CD14-positive monocyte (primary cell): ENCODE results near the gene CEP131. TPM values are rescaled to one million over a fixed set of nuclear protein-coding genes. Genes with fewer than 3 reads are reported as not detected.
A peak's percentile ranks its signal among the peaks of the same experiment; 100 is the strongest.

Experiments
- DNase-seq, 3 donors: peaks; one replicate each; pipeline ENCODE4 v3.0.0-alpha.2; 2011 to 2022
- H2AFZ ChIP-seq: 2 replicates; pipeline ENCODE4 v1.6.0; 2012; ENCODE audit warnings: mild to moderate bottlenecking, low read depth, low read length, inconsistent platforms; ENCODE audit not compliant: insufficient read depth, poor library complexity, severe bottlenecking
- H3K27ac ChIP-seq, 2 donors: 1 replicate in 1 of 2; 2 replicates in 1 of 2; pipeline ENCODE4 v1.5.1; 2012 to 2013; ENCODE audit warnings: low read length in 2 of 2, control low read depth in 1 of 2, inconsistent platforms in 1 of 2, low read depth in 1 of 2, mild to moderate bottlenecking in 1 of 2
- H3K27me3 ChIP-seq, 2 donors: one replicate each; pipeline versions ENCODE4 v1.6.0 to v1.6.1; 2011 to 2013; ENCODE audit warnings: low read length in 2 of 2; ENCODE audit not compliant: control insufficient read depth in 2 of 2, insufficient read depth in 2 of 2
- H3K36me3 ChIP-seq, 2 donors: replicated peaks in 1 of 2; 1 replicate in 1 of 2; 2 replicates in 1 of 2; pipeline versions ENCODE4 v1.5.1 to v1.6.1; 2012 to 2013; ENCODE audit warnings: low read length in 2 of 2, control low read depth in 1 of 2, inconsistent platforms in 1 of 2, mild to moderate bottlenecking in 1 of 2; ENCODE audit not compliant: insufficient read depth in 2 of 2, control insufficient read depth in 1 of 2
- H3K4me1 ChIP-seq, 2 donors: 1 replicate in 1 of 2; 2 replicates in 1 of 2; pipeline versions ENCODE4 v1.5.1 to v1.6.1; 2012 to 2013; ENCODE audit warnings: low read length in 2 of 2, control low read depth in 1 of 2, inconsistent platforms in 1 of 2, mild to moderate bottlenecking in 1 of 2, moderate library complexity in 1 of 2; ENCODE audit not compliant: insufficient read depth in 2 of 2, control insufficient read depth in 1 of 2
- H3K4me2 ChIP-seq: replicated peaks from 2 replicates; pipeline ENCODE3; 2012; ENCODE audit warnings: low read length, moderate library complexity, mild to moderate bottlenecking; ENCODE audit not compliant: poor library complexity, severe bottlenecking; ENCODE audit errors: extremely low read depth
- H3K4me3 ChIP-seq, 3 experiments: fragments of 200-600 bp in 1 of 3; sonication (generic) in 1 of 3; replicated peaks in 1 of 3; 1 replicate in 2 of 3; 2 replicates in 1 of 3; pipeline ENCODE4 v1.5.1; 2011 to 2013; ENCODE audit warnings: low read length in 3 of 3, mild to moderate bottlenecking in 3 of 3, control low read depth in 2 of 3, low read depth in 2 of 3, inconsistent platforms in 1 of 3, moderate library complexity in 1 of 3
- H3K79me2 ChIP-seq: 2 replicates; pipeline ENCODE4 v1.6.0; 2012; ENCODE audit warnings: mild to moderate bottlenecking, control low read depth, inconsistent platforms, low read length, moderate library complexity; ENCODE audit not compliant: insufficient read depth
- H3K9ac ChIP-seq: 2 replicates; pipeline ENCODE4 v1.6.0; 2017; ENCODE audit warnings: low read length, mild to moderate bottlenecking; ENCODE audit not compliant: insufficient read depth, poor library complexity, severe bottlenecking
- H3K9me3 ChIP-seq, 2 donors: replicated peaks in 1 of 2; 1 replicate in 1 of 2; 2 replicates in 1 of 2; pipeline versions ENCODE4 v1.5.1 to v1.6.1; 2012 to 2013; ENCODE audit warnings: low read length in 2 of 2, control low read depth in 1 of 2; ENCODE audit not compliant: control insufficient read depth in 1 of 2, insufficient read depth in 1 of 2
- H4K20me1 ChIP-seq: 2 replicates; pipeline ENCODE4 v1.6.0; 2012; ENCODE audit warnings: mild to moderate bottlenecking, low read length, control low read depth, moderate library complexity; ENCODE audit not compliant: insufficient read depth
- H3K27ac Mint-ChIP-seq, 7 donors: one replicate each; pipeline ENCODE4 v1.8.0; 2020; ENCODE audit warnings: mild to moderate bottlenecking in 7 of 7, mixed read lengths in 7 of 7, moderate library complexity in 6 of 7, inconsistent platforms in 2 of 7
- H3K27me3 Mint-ChIP-seq, 3 donors: one replicate each; pipeline ENCODE4 v1.8.0; 2021 to 2022; ENCODE audit warnings: low read depth in 3 of 3, mild to moderate bottlenecking in 3 of 3, mixed read lengths in 3 of 3, moderate library complexity in 3 of 3, inconsistent platforms in 1 of 3
- H3K36me3 Mint-ChIP-seq, 2 donors: one replicate each; pipeline ENCODE4 v1.8.0; 2020; ENCODE audit warnings: mixed read lengths in 2 of 2, inconsistent platforms in 1 of 2, mild to moderate bottlenecking in 1 of 2
- H3K4me1 Mint-ChIP-seq: one replicate; pipeline ENCODE4 v1.8.0; 2020; ENCODE audit warnings: mild to moderate bottlenecking, mixed read lengths
- H3K4me3 Mint-ChIP-seq, 2 donors: one replicate each; pipeline ENCODE4 v1.8.0; 2020; ENCODE audit warnings: mild to moderate bottlenecking in 2 of 2, mixed read lengths in 2 of 2, moderate library complexity in 1 of 2
- H3K9me3 Mint-ChIP-seq, 7 donors: one replicate each; pipeline ENCODE4 v1.8.0; 2020 to 2022; ENCODE audit warnings: mixed read lengths in 7 of 7, mild to moderate bottlenecking in 6 of 7, moderate library complexity in 6 of 7, inconsistent platforms in 2 of 7
- WGBS: methylation state at CpG from one replicate; pipeline ENCODE4 v1.1.5; 2013; ENCODE audit warnings: missing lambda C conversion rate; ENCODE audit not compliant: insufficient coverage; 5-methylcytosine and 5-hydroxymethylcytosine counted together
- intact Hi-C, 2 donors: fragments of 100-400 bp; cut with micrococcal nuclease; formaldehyde crosslinking; loops; one replicate each; pipeline versions ENCODE4 v1.15.0 to v1.15.1; 2023
- polyA plus RNA-seq, 3 donors: library from polyadenylated mRNA; depleted of rRNA in 1 of 3; unstranded in 2 of 3; stranded (reverse) in 1 of 3; fragments of 300-500 nt in 2 of 3; fragments of >200 nt in 1 of 3; fragmentation: Illumina TruSeq in 2 of 3; gene quantifications; 1 replicate in 2 of 3; 2 replicates in 1 of 3; pipeline ENCODE4 v1.2.3, GENCODE V29; 2012 to 2021
- TF ChIP-seq, protein P1 (sequence below): fragments of 200-600 bp; IDR thresholded peaks from one replicate; pipeline ENCODE4 v1.8.0; 2022; ENCODE audit warnings: antibody characterized with exemption, mild to moderate bottlenecking

CEP131 gene
- polyA plus RNA-seq, 3 donors, result 0.69 to 9.7 (median 1.0) TPM

DNA sequence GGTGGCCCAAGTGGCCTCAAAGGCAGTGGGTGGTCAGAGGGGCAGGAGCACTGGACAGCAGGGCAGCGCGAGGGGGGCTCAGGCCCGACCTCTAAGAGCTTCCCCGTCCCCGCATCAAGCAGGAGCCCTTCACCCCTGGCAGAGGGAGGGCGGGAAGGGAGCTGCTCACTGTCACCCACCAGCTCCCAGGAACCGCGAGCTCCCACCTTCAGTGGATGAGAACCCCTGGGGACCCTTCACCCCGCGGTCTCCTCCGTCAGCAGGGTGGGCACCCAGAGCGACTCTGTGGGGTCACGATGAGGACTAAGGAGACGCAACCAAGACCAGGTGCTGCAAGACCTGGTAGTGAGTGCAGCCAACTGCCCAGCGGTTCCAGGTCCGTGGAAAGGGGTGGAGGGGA, 13.6 kb downstream of the CEP131 start:
- Mint-ChIP-seq H3K9me3 (peaks cover 0 to 2% (median 0%) of the 10 kb centered on the region in 7 donors), H3K36me3 (peaks cover 11 to 21% of the 10 kb centered on the region in 2 donors), H3K4me3 (no peak overlapping the region), H3K27ac (peak overlapping the region in 1 of 7 donors; percentile 36), H3K27me3 (peaks cover 2 to 5% (median 2%) of the 10 kb centered on the region in 3 donors), H3K4me1 (peaks cover 7% of the 10 kb centered on the region)
- H2AFZ ChIP-seq, result no peak overlapping the region
- 96% methylated on average over 12 of the region's 16 CpGs for WGBS
- H3K79me2 ChIP-seq, result no peaks in the 10 kb centered on the region
- no peak overlapping the region for H3K4me2 ChIP-seq
- H4K20me1 ChIP-seq, result no peaks in the 10 kb centered on the region
- H3K9me3 ChIP-seq, result no peaks in the 10 kb centered on the region
- H3K9ac ChIP-seq, result no peak overlapping the region
- H3K27me3 ChIP-seq, result no peaks in the 10 kb centered on the region
- intact Hi-C loops, result no loop called here
- peaks cover 0 to 2% of the 10 kb centered on the region in 2 donors for H3K4me1 ChIP-seq
- TF ChIP-seq, protein P1, sequence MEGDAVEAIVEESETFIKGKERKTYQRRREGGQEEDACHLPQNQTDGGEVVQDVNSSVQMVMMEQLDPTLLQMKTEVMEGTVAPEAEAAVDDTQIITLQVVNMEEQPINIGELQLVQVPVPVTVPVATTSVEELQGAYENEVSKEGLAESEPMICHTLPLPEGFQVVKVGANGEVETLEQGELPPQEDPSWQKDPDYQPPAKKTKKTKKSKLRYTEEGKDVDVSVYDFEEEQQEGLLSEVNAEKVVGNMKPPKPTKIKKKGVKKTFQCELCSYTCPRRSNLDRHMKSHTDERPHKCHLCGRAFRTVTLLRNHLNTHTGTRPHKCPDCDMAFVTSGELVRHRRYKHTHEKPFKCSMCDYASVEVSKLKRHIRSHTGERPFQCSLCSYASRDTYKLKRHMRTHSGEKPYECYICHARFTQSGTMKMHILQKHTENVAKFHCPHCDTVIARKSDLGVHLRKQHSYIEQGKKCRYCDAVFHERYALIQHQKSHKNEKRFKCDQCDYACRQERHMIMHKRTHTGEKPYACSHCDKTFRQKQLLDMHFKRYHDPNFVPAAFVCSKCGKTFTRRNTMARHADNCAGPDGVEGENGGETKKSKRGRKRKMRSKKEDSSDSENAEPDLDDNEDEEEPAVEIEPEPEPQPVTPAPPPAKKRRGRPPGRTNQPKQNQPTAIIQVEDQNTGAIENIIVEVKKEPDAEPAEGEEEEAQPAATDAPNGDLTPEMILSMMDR, result no peak
- no peaks in the 10 kb centered on the region for H3K36me3 ChIP-seq
- no peak for DNase-seq
- H3K4me3 ChIP-seq, result no peak overlapping the region
- no peak overlapping the region for H3K27ac ChIP-seq

DNA sequence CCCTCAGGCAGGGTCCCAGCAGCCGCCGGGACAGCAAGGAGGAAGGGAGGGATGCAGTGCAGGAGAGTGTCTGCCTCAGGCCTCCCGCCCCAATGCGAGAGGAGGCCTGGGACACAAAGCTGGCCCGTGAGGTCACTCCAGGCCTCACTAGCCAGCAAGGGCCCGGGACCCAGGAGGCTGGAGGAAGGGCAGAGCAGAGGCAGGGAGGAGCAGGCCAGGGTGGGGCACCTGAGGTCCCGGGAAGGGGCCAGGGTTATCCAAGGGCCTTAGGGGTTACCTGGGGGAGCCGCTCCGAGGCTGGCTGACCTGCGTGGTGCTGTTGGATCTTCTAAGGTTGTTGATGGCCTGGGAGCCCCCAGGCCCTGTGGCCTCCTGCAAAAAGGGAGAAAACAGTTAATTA, 14.1 kb downstream of the CEP131 start:
- Histone ChIP-seq H3K27ac (no peak overlapping the region), H2AFZ (no peak overlapping the region), H3K4me3 (no peak overlapping the region), H3K79me2 (no peaks in the 10 kb centered on the region), H4K20me1 (no peaks in the 10 kb centered on the region), H3K4me1 (peaks cover 0 to 2% of the 10 kb centered on the region in 2 donors), H3K4me2 (no peak overlapping the region), H3K9me3 (no peaks in the 10 kb centered on the region), H3K27me3 (no peaks in the 10 kb centered on the region), H3K36me3 (no peaks in the 10 kb centered on the region), H3K9ac (no peak overlapping the region)
- intact Hi-C loops, result no loop called here
- Mint-ChIP-seq H3K4me3 (no peak overlapping the region), H3K27me3 (peaks cover 2 to 5% (median 2%) of the 10 kb centered on the region in 3 donors), H3K9me3 (peaks cover 0 to 2% (median 0%) of the 10 kb centered on the region in 7 donors), H3K27ac (peak overlapping the region in 1 of 7 donors; percentile 36), H3K36me3 (peaks cover 14 to 19% of the 10 kb centered on the region in 2 donors), H3K4me1 (peaks cover 7% of the 10 kb centered on the region)
- WGBS, result 96% methylated on average over 10 of the region's 10 CpGs
- TF ChIP-seq, protein P1, result no peak
- DNase-seq, result no peak
